Tibial artery (tissue), 4 donors: ENCODE results near the gene PPP1CA.
A peak's percentile ranks its signal among the peaks of the same experiment; 100 is the strongest.

ENCODE experiments used
- DNase-seq, 2 donors: peaks; one replicate each; pipeline ENCODE4 v3.0.0-alpha.2; 2019
- H3K27ac ChIP-seq, 2 donors: fragments of 200-600 bp; sonication (generic) in 1 of 2; 1 replicate in 1 of 2; 2 replicates in 1 of 2; pipeline ENCODE4 v1.5.1; 2018 to 2019; ENCODE audit warnings: mild to moderate bottlenecking in 1 of 2
- H3K27me3 ChIP-seq, 2 donors: fragments of 200-600 bp; sonication (generic) in 1 of 2; one replicate each; pipeline versions ENCODE4 v1.5.1 to v1.6.0; 2016 to 2019
- H3K36me3 ChIP-seq, 3 donors: fragments of 200-600 bp; sonication (generic) in 2 of 3; one replicate each; pipeline ENCODE4 v1.5.1; 2016 to 2019; ENCODE audit warnings: mild to moderate bottlenecking in 2 of 3
- H3K4me1 ChIP-seq, 4 donors: fragments of 200-600 bp; sonication (generic) in 2 of 4; 1 replicate in 3 of 4; 2 replicates in 1 of 4; pipeline ENCODE4 v1.5.1; 2016 to 2019
- H3K4me3 ChIP-seq, 2 donors: fragments of 200-600 bp; sonication (generic) in 1 of 2; 1 replicate in 1 of 2; 2 replicates in 1 of 2; pipeline ENCODE4 v1.5.1; 2018 to 2019; ENCODE audit warnings: mild to moderate bottlenecking in 2 of 2
- H3K9me3 ChIP-seq, 3 donors: fragments of 200-600 bp; sonication (generic) in 1 of 3; one replicate each; pipeline ENCODE4 v1.5.1; 2016 to 2019
- intact Hi-C: fragments of 100-400 bp; cut with DNase I; formaldehyde crosslinking; loops from one replicate; pipeline ENCODE4 v1.15.0; 2023; ENCODE audit warnings: low total_unique reads
- TF ChIP-seq, protein P1 (sequence below), 2 experiments: fragments of 200-600 bp in 1 of 2; fragments of 450-650 bp in 1 of 2; IDR thresholded peaks; one replicate each; pipeline ENCODE4 v1.5.1; 2017 to 2019; ENCODE audit warnings: antibody characterized with exemption in 2 of 2, mild to moderate bottlenecking in 1 of 2, moderate library complexity in 1 of 2

The PPP1CA gene

DNA sequence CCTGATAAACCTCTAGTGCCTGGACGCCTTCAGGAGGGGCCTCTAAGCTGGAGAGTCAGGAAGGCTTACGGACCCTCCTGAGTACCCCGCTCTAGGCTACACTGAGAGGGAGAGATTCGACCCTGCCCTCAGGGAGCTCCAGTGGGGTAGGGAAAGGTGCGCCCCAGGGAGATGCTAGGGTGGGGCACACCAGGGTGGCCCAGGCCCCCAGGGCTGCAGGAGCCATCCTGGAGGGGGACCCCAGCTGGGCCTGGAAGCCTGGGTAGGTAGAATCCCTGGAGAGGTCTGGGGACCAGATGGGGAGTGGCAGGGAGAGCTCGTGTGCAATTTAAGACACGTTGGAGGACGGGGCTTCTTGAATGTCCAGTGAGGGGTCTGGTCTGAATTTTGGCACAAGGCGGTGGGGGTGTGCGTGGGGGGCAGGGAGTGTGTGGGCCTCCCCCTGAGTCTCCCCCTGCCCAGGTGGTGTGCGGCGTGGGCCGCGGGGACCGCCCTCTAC is 18.5 kb upstream of the PPP1CA start:
- Histone ChIP-seq H3K36me3 (no peaks in the 10 kb centered on the region), H3K27ac (peak overlapping the region; percentile 93 to 95), H3K27me3 (no peaks in the 10 kb centered on the region), H3K9me3 (no peaks in the 10 kb centered on the region), H3K4me1 (peaks cover 5 to 60% (median 52%) of the 10 kb centered on the region in 4 donors), H3K4me3 (peak overlapping the region; percentile 64 to 80)
- intact Hi-C loops, result loop anchor here (5.0 kb wide), 1 partner anchor 47 kb away; the partner anchor contains the start of gene TMEM134
- TF ChIP-seq, protein P1, sequence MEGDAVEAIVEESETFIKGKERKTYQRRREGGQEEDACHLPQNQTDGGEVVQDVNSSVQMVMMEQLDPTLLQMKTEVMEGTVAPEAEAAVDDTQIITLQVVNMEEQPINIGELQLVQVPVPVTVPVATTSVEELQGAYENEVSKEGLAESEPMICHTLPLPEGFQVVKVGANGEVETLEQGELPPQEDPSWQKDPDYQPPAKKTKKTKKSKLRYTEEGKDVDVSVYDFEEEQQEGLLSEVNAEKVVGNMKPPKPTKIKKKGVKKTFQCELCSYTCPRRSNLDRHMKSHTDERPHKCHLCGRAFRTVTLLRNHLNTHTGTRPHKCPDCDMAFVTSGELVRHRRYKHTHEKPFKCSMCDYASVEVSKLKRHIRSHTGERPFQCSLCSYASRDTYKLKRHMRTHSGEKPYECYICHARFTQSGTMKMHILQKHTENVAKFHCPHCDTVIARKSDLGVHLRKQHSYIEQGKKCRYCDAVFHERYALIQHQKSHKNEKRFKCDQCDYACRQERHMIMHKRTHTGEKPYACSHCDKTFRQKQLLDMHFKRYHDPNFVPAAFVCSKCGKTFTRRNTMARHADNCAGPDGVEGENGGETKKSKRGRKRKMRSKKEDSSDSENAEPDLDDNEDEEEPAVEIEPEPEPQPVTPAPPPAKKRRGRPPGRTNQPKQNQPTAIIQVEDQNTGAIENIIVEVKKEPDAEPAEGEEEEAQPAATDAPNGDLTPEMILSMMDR (IDR thresholded peaks at IDR 0.05), result no peak
- DNase-seq, result no peak

DNA sequence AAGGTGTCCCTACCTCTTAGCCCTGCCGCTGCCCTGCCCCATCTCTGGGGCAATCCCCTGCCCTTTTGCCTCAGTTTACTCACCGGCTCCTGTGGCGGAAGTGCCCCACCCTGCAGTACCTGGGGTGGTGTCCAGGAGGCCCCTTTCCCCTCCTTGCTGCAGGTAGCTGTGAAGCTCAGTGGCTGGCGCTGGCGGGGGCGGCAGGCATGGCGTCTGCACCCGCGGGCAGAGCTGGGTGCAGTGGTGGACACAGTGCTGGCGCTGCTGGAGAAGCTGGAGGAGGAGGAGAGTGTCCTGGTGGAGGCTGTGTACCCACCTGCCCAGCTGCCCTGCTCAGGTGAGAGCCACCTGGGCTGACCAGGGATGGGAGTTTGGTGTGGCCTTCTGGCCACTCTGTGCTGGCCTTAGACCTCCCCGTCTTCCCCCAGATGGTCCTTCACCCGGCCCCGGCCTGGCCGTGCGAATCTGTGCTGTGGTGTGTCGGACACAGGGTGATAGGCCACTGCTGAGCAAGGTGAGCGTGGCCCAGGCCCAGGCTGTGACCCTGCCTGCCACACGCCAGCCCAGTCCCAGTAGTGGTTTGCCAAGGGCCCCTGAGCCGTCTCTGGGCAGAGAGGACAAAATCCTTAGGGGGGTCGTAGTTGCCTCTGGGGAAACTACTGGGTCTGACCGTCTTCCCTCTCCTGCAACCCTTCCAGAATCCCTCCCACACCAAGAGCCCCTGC is 17.8 kb upstream of the PPP1CA start:
- Histone ChIP-seq H3K4me1 (peaks cover 5 to 65% (median 54%) of the 10 kb centered on the region in 4 donors), H3K36me3 (no peaks in the 10 kb centered on the region), H3K27ac (peak overlapping the region; percentile 93 to 95), H3K9me3 (no peaks in the 10 kb centered on the region), H3K4me3 (no peak overlapping the region), H3K27me3 (no peaks in the 10 kb centered on the region)
- no peak for DNase-seq
- TF ChIP-seq, protein P1 (IDR thresholded peaks at IDR 0.05), result no peak
- intact Hi-C loops, result loop anchor here (5.0 kb wide), 1 partner anchor 48 kb away; the partner anchor contains the start of gene TMEM134

DNA sequence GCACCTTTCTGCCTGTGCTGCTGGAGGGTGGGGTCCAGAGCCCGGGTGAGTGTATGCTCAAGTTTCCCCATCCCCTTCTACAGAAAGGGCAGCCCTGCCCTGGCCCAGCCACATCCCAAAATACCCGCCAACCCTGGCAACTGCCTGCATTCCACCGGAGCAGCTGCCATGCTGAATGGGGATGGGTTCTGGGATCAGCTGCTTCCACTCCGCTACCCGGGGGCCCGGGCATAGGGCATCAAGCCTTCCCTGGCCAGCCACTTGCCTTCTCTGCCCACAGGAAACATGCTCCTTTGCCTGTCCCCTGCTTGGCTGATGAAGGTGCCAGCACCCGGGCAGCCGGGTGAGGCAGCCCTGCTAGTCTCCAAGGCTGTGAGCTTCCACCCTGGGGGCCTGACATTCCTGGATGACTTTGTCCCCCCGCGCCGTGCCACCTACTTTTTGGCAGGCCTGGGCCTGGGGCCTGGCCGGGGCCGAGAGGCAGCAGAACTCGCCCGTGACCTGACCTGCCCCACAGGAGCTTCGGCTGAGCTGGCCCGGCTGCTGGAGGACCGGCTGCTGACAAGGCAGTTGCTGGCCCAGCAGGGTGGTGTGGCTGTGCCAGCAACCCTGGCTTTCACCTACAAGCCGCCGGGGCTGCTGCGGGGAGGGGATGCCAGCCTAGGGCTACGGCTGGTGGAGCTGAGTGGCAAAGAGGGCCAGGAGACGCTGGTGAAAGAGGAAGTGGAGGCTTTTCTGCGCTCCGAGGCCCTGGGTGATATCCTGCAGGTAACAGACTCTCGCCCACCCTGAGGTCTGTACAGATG is 17.0 kb upstream of the PPP1CA start:
- no peak for DNase-seq
- H3K27me3 ChIP-seq, result no peaks in the 10 kb centered on the region
- H3K27ac ChIP-seq, result peak overlapping the region; percentile 93 to 95
- peaks cover 5 to 65% (median 54%) of the 10 kb centered on the region in 4 donors for H3K4me1 ChIP-seq
- H3K9me3 ChIP-seq, result no peaks in the 10 kb centered on the region
- TF ChIP-seq, protein P1 (IDR thresholded peaks at IDR 0.05), result no peak
- no peaks in the 10 kb centered on the region for H3K36me3 ChIP-seq
- intact Hi-C loops, result no loop called here
- H3K4me3 ChIP-seq, result no peak overlapping the region

DNA sequence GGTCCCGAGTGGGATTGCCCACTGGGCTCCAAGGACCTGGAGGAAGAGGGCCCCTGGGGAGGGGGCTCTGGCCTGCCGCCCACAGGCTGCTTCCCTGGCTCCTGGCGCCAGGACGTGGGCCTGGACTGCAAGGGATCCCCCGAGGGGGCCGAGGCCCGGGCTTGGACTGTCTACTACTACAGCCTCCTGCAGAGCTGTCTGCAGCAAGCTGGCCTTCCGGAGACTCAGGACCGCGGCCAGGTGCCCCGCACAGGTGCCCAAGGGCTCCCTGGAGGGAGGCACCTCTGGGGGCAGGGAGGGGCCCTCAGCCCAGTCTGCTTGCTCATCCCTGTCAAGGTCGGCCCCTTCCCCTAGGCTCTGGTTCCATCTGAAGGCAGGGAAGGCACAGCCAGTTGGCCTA is 15.8 kb upstream of the PPP1CA start:
- Histone ChIP-seq H3K4me3 (no peak overlapping the region), H3K36me3 (no peaks in the 10 kb centered on the region), H3K27me3 (peaks cover 0 to 3% of the 10 kb centered on the region in 2 donors), H3K27ac (peak overlapping the region; percentile 93 to 95), H3K4me1 (peaks cover 5 to 65% (median 54%) of the 10 kb centered on the region in 4 donors), H3K9me3 (no peaks in the 10 kb centered on the region)
- no peak for DNase-seq
- intact Hi-C loops, result no loop called here
- TF ChIP-seq, protein P1 (IDR thresholded peaks at IDR 0.05), result no peak

DNA sequence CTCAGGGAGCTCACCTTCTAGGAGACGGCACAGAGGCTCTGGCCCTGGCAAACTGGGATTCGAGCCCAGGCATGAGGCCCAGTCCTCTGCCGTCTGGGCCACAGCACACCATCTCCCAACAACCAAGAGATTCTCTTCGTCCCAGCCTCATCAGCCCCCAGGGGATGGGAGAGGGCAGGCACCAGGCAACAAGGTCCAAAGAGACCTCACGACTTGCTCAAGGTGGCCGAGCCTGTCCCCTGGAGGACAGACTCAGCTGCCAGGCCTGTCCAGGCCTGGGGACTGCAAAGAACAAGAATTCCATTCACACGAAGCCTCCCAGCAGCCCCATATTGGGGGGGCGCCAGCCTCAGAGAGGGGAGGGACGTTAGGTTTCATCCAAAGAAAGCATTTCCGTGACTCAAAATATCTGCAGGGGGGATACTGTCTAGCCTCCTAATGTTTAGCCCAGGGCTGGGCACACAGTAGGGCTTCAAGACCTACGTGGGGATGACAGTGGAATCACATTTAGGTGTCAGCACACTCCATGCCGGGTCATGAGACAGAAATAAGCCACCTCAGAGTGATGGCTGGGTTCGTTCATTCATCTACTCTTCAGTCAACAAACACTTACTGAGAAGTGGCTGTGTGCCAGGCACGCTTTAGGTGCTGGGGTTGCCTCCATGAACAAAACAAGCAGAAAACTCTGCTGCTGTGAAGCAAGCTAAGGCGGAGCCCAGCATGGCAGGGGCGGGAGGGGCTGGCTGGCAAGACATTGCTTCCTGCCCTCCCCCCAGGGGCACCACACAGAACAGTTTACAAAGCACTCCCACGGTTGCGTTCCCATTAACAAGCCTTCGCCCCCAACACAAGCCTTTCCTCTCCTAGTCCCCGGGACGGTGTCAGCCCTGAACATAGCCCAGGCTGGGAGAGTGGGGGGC is 15.0 kb upstream of the PPP1CA start:
- peak; percentile 57 to 83 for DNase-seq
- H3K36me3 ChIP-seq, result no peaks in the 10 kb centered on the region
- intact Hi-C loops, result no loop called here
- no peaks in the 10 kb centered on the region for H3K9me3 ChIP-seq
- peaks cover 5 to 65% (median 54%) of the 10 kb centered on the region in 4 donors for H3K4me1 ChIP-seq
- H3K27ac ChIP-seq, result peak overlapping the region; percentile 93 to 95
- H3K27me3 ChIP-seq, result peaks cover 0 to 11% of the 10 kb centered on the region in 2 donors
- TF ChIP-seq, protein P1 (IDR thresholded peaks at IDR 0.05), result no peak
- no peak overlapping the region for H3K4me3 ChIP-seq
